NCI-H1694 treated with DMSO at 0.1 percent for 48 hours (cell line): ENCODE data around the gene MSTO1.
A peak's percentile ranks its signal among the peaks of the same experiment; 100 is the strongest.
"Not testable (repeated sequence)": the region's sequence is repeated elsewhere in the genome, so short reads cannot be mapped to it uniquely, and the experiment has no call there.

Experiments
- DNase-seq: peaks from one replicate; lab custom pipeline; 2025; lab: John Stamatoyannopoulos, UW

MSTO1 gene

DNA sequence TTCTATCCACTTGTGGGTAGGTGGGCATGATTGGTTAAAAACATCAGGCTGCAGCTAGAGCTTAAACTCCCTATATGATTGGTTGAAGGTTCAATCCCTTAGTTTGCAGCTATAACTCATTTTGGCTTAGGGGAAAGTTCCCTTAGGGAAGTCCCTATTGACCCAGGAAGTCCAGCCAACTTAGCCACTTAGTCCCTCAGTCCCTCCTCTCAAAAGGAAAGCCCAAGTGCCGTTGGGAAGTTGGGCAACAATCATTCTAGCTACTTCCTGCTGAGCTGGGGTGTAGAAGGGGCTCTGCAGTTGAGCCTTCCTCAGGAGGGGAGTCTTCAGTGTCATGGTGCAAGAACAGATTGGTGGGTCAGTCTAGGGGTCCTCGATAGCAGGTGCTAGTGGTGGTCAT is 12.2 kb downstream of the MSTO1 start:
- no peak for DNase-seq

DNA sequence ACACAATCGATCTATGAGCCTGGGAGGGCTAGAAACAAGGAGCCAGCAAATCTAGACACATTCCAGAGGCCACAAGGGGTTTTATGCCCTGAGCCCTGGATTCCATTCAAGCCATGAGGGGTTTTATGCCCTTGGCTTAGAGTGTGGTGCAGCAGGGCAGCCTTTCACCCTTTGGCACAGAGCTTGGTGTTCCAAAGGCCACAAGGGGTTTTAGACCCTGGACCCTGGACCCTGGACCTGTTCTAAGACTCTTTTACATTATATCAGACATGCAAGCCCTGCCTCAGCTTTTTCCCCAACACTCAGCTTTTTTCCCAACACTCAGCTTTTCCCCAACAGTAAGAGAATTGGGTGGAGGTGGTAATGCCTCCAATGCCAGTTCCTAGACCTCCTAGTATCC is 13.3 kb downstream of the MSTO1 start:
- no peak for DNase-seq

DNA sequence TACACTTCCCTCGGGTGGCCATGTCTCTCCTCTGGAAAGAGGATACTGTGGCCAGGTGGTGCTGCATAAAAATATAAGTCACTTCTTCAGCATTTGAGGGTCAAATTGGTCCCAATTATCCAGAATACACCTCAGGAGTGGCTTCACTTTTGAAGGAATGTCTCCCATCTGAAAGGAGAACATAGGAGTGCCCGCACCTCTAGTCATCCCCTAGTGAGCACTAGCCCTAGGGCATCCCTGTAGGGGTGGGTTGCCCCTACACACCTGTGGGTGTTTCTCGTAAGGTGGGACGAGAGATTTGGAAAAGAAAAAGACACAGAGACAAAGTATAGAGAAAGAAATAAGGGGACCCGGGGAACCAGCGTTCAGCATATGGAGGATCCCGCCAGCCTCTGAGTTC is 16.4 kb downstream of the MSTO1 start:
- not testable (repeated sequence) for DNase-seq

GRCh38 chr1:155636397-155637153 is 26.6 kb downstream of the MSTO1 start:
- no peak for DNase-seq

DNA sequence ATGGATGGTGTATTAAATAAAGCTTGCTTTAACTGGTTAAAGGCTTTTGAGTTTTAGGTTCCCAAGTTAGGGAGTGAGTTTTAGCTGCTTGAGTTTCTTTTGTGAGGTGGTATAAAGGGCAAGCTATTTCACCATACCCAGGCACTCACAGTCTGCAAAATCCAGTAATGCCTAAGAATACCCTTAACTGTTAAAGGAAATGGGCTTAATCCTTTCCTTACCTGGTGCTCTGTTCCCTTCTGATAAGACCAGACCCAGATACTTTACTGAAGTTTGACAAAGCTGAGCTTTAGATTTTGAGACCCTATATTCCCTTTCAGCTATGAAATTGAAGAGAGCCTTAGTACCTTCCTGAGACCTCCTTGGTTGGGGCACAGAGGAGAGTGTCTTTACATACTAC is 30.3 kb downstream of the MSTO1 start:
- DNase-seq, result no peak

GRCh38 chr1:155642559-155643180 is 32.7 kb downstream of the MSTO1 start:
- not testable (repeated sequence) for DNase-seq

- DNase-seq, result no peak
These were observed 33.2 kb downstream of the MSTO1 start for GRCh38 chr1:155643230-155643629.

GRCh38 chr1:155645034-155645598 is 35.1 kb downstream of the MSTO1 start:
- DNase-seq, result no peak

GRCh38 chr1:155645648-155646047 is 35.6 kb downstream of the MSTO1 start:
- no peak for DNase-seq

GRCh38 chr1:155646307-155646706 is 36.3 kb downstream of the MSTO1 start:
- no peak for DNase-seq

DNA sequence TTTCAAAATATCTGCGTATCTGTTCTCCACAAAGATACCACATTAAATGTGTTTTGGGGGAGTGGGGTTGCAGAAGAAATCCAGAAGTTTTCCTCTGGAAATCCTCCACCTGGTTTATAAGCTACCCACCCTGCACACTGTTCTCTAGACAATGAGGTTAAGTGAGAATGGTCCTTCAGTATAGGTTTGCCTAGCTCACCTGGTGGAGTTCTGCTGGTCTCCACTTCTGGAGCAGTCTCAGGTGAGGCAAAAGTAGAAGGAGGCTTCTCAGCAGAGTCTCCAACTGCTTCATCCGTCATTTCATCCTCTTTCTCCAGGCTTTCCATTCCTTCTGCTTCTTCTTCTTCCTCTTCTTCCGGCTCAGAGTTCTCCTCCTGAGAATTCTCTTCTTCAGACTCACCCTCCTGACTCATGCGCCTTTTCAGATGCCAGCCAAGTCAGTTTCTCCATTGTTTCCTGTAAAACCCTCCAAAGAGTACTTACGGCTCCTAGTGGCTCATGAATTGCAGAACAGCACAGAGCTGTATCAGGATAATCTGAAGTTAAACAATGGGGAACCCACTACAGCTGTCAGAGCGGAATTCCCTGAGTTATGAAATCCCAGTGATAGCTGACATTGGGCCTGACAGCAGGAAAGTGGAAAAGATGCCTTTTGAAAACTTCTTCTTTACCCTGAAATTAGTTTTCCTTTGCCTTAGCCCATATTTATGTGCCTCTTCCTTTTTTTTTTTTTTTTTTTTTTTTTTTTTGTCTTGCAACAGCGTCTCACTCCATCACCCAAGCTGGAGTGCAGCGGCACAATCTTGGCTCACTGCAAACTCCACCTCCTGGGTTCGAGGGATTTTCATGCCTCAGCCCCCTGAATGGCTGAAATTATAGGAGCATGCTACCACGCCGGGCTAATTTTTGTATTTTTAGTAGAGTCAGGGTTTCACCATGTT is 38.5 kb downstream of the MSTO1 start:
- DNase-seq, result no peak

DNA sequence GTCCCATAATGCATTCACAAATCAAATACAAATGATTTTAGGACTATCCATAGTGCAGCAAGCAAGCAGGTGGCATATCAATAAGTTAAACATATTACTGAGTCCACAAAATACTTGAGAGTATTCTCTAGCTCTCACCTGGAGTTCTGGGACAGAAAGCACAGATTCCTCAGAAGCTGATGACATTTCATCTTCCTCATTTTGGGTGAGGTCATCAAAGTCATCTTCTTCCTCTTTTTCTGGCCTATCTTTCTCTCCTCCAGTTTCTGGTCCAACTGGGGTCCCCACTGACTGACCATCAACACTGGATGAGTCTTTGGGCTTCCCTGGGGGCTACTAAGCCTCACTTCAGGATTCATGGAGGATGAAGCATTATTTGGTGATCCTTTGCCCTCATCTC is 39.7 kb downstream of the MSTO1 start:
- no peak for DNase-seq

DNA sequence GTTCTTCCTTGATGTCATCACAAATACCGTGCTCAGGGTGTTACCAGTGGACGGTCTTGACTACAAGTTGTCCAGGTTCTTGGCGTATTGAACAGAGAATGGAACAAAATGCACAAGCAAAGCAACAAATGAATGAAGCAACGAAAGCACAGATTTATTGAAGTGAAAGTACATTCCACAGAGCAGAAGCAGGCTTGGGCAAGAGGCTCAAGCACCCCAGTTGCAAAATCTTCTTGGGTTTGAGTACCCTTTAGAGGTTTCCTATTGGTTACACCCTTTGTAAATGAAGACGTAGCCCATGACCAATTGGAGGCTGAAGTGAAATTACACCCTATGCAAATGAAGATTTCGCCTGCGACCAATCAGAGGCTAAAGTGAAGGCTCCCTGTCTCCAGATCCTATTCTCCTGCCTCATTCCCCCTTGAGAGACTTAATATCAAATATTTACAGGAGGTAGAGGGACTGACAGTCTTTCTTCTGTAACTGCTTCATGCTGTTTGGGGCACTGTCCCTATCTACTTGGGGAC is 40.3 kb downstream of the MSTO1 start:
- DNase-seq, result peak; percentile 10

DNA sequence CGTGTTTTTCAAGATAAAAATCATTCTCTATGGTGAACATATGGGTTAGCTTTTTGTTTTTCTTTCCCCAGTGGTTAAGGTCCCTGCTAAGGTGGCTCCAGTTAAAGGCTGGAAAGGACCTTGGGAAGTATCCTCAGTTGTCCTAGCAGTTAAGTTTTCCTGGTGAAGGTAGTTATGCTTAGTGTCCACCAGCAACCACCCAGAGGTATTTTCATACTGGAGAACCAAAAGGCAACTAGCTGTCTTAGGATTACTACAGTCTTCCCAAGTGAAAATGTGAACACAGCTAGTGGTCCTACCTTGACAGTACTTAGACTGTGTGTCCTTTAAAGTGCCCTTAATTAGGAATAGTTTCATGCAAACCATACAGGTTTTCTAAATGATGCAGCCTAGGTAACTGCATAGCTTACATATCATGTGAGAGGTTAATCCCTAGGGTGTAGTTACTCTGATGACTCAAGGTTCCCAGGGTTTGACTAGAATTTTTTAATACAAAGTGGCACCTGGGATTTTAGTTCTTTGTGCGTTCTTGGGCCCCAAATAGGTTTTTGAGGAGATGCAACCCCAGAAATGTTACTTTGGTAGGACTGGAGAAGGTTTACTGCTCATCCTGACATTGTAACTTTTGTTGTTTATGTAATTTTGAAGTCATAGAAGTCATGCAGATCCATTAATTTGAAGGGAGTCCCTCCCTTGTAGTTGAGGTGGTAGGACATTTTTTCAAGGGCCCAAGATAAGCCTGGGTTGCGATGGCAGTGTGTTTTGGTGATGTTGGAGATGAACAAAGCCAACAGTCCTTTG is 42.0 kb downstream of the MSTO1 start:
- DNase-seq, result no peak

DNA sequence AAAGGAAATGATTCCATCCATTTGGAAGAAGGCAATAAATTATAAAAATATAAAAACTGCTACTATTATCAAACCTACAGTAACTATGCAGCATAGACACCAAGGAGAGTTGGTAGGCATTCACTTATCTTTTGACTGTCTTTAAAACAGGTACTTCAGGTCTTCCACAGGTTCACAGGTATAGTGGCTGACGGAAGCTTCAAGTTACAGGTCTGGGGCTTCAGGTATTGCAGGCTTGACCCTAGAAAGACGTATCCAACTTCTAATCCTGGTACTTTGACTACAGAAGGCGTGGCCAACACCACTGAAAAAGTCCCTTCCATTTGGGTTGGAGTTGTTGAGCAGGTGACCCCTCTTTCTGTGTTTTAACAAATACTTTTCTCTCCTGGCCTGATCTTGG is 42.9 kb downstream of the MSTO1 start:
- no peak for DNase-seq

DNA sequence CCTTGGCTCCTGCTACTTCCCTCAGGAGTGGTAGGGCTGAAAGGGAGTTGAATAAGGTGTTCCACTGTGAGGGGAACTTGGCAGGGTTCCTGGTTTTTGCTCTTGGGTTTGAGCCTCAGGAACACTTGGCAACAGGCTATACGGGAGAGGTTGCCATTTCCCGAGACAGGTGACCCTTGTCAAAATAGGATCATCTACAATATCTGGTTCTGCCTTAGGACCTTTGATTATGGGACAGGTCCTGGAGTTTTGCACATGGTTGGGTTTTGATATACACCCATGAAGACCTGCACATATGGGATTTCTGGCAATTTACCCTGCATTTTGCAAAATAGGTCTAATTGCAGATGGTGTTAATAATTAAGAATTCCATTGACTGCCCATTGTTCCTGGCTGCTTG is 47.4 kb downstream of the MSTO1 start:
- DNase-seq, result no peak

DNA sequence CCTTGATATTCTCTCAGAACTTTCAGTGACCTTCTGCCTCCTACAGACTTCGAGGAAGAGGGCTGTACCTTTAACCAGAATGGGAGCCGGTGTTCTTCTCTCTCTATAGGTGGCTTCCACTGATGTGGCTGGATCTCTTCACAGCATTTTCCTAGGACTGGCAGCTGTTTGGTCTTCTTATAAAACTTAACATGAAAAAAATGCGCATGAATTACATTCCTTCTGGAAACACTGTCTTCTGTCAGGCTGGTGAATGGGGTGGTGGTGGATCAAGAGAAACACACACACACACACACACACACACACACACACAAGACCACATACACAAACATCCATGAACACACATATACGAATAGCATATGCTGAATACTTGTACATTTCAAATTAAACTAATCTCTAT is 51.2 kb downstream of the MSTO1 start:
- DNase-seq, result not testable (repeated sequence)
